ENCODE measurements around the gene GDE1. TPM values are rescaled to one million over a fixed set of nuclear protein-coding genes. Genes with fewer than 3 reads are reported as not detected.
A peak's percentile ranks its signal among the peaks of the same experiment; 100 is the strongest.

The GDE1 gene
- polyA plus RNA-seq, 3 donors = 30.6 to 75.5 (median 71.7) TPM

DNA sequence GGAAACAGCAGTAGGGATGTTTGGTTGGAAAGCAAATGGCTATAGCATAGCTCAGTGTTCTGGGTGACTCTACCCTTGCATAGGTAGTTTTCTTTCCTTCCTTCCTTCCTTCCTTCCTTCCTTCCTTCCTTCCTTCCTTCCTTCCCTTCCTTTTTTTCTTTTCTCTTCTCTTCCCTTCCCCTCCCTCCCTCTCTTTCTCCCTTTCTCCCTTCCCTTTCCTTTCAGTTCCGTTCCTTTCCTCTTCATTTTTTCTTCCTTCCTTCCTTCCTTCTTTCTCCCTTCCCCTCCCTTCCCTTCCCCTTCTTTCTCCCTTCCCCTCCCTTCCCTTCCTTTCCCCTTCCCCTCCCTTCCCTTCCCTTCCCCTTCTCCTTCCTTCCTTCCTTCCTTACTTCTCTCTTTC lies 31.3 kb downstream of the GDE1 start:
- WGBS (ENCODE audit: insufficient coverage) = 36% methylated on average over 1 of the region's 1 CpG
- no peaks in the 10 kb centered on the region for H3K36me3 ChIP-seq (replicated peaks in 1 of 2; ENCODE audit: control insufficient read depth in 1 of 2, insufficient read depth in 2 of 2, low read length in 2 of 2)
- intact Hi-C loops (cut with micrococcal nuclease) = no loop called here
- H3K4me2 ChIP-seq (replicated peaks; ENCODE audit: extremely low read depth, low read length, poor library complexity, severe bottlenecking) = no peak overlapping the region
- H3K9ac ChIP-seq (ENCODE audit: insufficient read depth, low read length, poor library complexity, severe bottlenecking) = no peak overlapping the region
- Mint-ChIP-seq H3K36me3 (no peaks in the 10 kb centered on the region), H3K27me3 (ENCODE audit: low read depth in 3 of 3) (peaks cover 2 to 5% (median 4%) of the 10 kb centered on the region in 3 donors), H3K4me3 (no peak overlapping the region), H3K4me1 (peaks cover 21% of the 10 kb centered on the region), H3K9me3 (peaks cover 0 to 6% (median 0%) of the 10 kb centered on the region in 7 donors), H3K27ac (no peak overlapping the region)
- no peaks in the 10 kb centered on the region for H3K79me2 ChIP-seq (ENCODE audit: insufficient read depth, low read length)
- no peak overlapping the region for H3K4me3 ChIP-seq (replicated peaks in 1 of 3; ENCODE audit: low read depth in 2 of 3, low read length in 3 of 3)
- H3K4me1 ChIP-seq (ENCODE audit: control insufficient read depth in 1 of 2, insufficient read depth in 2 of 2, low read length in 2 of 2) = peaks cover 11 to 15% of the 10 kb centered on the region in 2 donors
- no peaks in the 10 kb centered on the region for H3K27me3 ChIP-seq (ENCODE audit: control insufficient read depth in 2 of 2, insufficient read depth in 2 of 2, low read length in 2 of 2)
- H3K27ac ChIP-seq (ENCODE audit: low read depth in 1 of 2, low read length in 2 of 2) = no peak overlapping the region
- no peak for DNase-seq
- no peaks in the 10 kb centered on the region for H4K20me1 ChIP-seq (ENCODE audit: insufficient read depth, low read length)
- no peak overlapping the region for H2AFZ ChIP-seq (ENCODE audit: insufficient read depth, low read depth, low read length, poor library complexity, severe bottlenecking)
- no peaks in the 10 kb centered on the region for H3K9me3 ChIP-seq (replicated peaks in 1 of 2; ENCODE audit: control insufficient read depth in 1 of 2, insufficient read depth in 1 of 2, low read length in 2 of 2)
- no peak for TF ChIP-seq CTCF (IDR thresholded peaks at IDR 0.05)

DNA sequence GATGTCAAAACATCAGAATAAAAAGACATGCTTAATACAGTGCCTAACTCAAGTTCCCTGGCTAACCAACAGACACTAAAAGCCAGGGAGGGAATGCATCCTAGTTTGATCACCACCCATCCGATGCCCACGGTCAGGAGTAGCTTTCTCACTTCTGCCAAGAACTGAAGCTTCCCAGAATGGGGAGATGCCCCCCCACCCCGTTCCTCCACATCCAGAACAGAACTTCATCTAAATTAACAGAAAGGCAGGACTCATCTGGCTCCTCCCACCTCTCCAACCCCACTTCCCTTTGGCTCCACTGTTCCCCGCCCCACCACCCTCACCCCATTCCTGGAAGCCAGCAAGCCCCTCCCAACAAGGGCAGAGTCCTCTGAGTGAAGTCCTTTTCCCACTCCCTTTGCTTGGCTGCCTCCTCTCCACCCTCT lies 33.7 kb downstream of the GDE1 start:
- Histone ChIP-seq H3K79me2 (ENCODE audit: insufficient read depth, low read length) (no peaks in the 10 kb centered on the region), H3K4me3 (replicated peaks in 1 of 3; ENCODE audit: low read depth in 2 of 3, low read length in 3 of 3) (no peak overlapping the region), H3K4me1 (ENCODE audit: control insufficient read depth in 1 of 2, insufficient read depth in 2 of 2, low read length in 2 of 2) (peaks cover under 1 to 4% of the 10 kb centered on the region in 2 donors), H2AFZ (ENCODE audit: insufficient read depth, low read depth, low read length, poor library complexity, severe bottlenecking) (no peak overlapping the region), H3K27ac (ENCODE audit: low read depth in 1 of 2, low read length in 2 of 2) (no peak overlapping the region), H4K20me1 (ENCODE audit: insufficient read depth, low read length) (no peaks in the 10 kb centered on the region), H3K9me3 (replicated peaks in 1 of 2; ENCODE audit: control insufficient read depth in 1 of 2, insufficient read depth in 1 of 2, low read length in 2 of 2) (no peaks in the 10 kb centered on the region), H3K36me3 (replicated peaks in 1 of 2; ENCODE audit: control insufficient read depth in 1 of 2, insufficient read depth in 2 of 2, low read length in 2 of 2) (no peaks in the 10 kb centered on the region), H3K4me2 (replicated peaks; ENCODE audit: extremely low read depth, low read length, poor library complexity, severe bottlenecking) (no peak overlapping the region), H3K9ac (ENCODE audit: insufficient read depth, low read length, poor library complexity, severe bottlenecking) (no peak overlapping the region), H3K27me3 (ENCODE audit: control insufficient read depth in 2 of 2, insufficient read depth in 2 of 2, low read length in 2 of 2) (no peaks in the 10 kb centered on the region)
- H3K36me3 Mint-ChIP-seq = no peaks in the 10 kb centered on the region
- peaks cover 0 to 6% (median 0%) of the 10 kb centered on the region in 7 donors for H3K9me3 Mint-ChIP-seq
- intact Hi-C loops (cut with micrococcal nuclease) = no loop called here
- TF ChIP-seq CTCF (IDR thresholded peaks at IDR 0.05) = no peak
- WGBS (ENCODE audit: insufficient coverage) = 68% methylated on average over 4 of the region's 4 CpGs
- peaks cover 2 to 9% (median 5%) of the 10 kb centered on the region in 3 donors for H3K27me3 Mint-ChIP-seq (ENCODE audit: low read depth in 3 of 3)
- DNase-seq = no peak
- H3K4me1 Mint-ChIP-seq = peaks cover 10% of the 10 kb centered on the region
- H3K4me3 Mint-ChIP-seq = peak overlapping the region in 1 of 2 donors; percentile 37
- no peak overlapping the region for H3K27ac Mint-ChIP-seq
